Neural progenitor cell (in vitro differentiated cells): ENCODE measurements around the gene FTSJ3. TPM values are rescaled to one million over a fixed set of nuclear protein-coding genes. Genes with fewer than 3 reads are reported as not detected.

Experiments used
- DNase-seq: peaks from one replicate; pipeline ENCODE4 v3.0.0-alpha.2; 2016; ENCODE audit warnings: low spot score
- H2AFZ ChIP-seq: fragments of 200-600 bp; sonication (generic); replicated peaks from 2 replicates; pipeline ENCODE4 v1.6.1; 2016; ENCODE audit warnings: antibody characterized with exemption
- H3F3A ChIP-seq: fragments of 200-600 bp; sonication (generic); 2 replicates; pipeline ENCODE4 v1.6.1; 2016; ENCODE audit warnings: antibody characterized with exemption, low read depth
- H3K27ac ChIP-seq: fragments of 200-600 bp; sonication (generic); 2 replicates; pipeline ENCODE4 v1.5.1; 2016; ENCODE audit warnings: mild to moderate bottlenecking
- H3K27me3 ChIP-seq: fragments of 200-600 bp; sonication (generic); 2 replicates; pipeline ENCODE4 v1.6.1; 2016; ENCODE audit warnings: mild to moderate bottlenecking, moderate library complexity
- H3K36me3 ChIP-seq: fragments of 200-600 bp; sonication (generic); 2 replicates; pipeline ENCODE4 v1.5.1; 2016
- H3K4me1 ChIP-seq: fragments of 200-600 bp; sonication (generic); 2 replicates; pipeline ENCODE4 v1.6.1; 2016; ENCODE audit warnings: mixed run types
- H3K4me2 ChIP-seq: fragments of 200-600 bp; sonication (generic); 2 replicates; pipeline ENCODE4 v1.6.1; 2016
- H3K4me3 ChIP-seq: fragments of 200-600 bp; sonication (generic); 2 replicates; pipeline ENCODE4 v1.5.1; 2016
- H3K79me2 ChIP-seq: fragments of 200-600 bp; sonication (generic); 2 replicates; pipeline ENCODE4 v1.6.1; 2016; ENCODE audit warnings: low read depth
- H3K9ac ChIP-seq: fragments of 200-600 bp; sonication (generic); 2 replicates; pipeline ENCODE4 v1.6.1; 2016
- H3K9me3 ChIP-seq: fragments of 200-600 bp; sonication (generic); 2 replicates; pipeline ENCODE4 v1.5.1; 2016; ENCODE audit warnings: low read depth
- H4K20me1 ChIP-seq: fragments of 200-600 bp; sonication (generic); 2 replicates; pipeline ENCODE4 v1.6.1; 2016; ENCODE audit warnings: low read depth
- H3K27ac Mint-ChIP-seq: 3 replicates; pipeline ENCODE4 v1.8.0; 2021; ENCODE audit warnings: mixed read lengths
- H3K27me3 Mint-ChIP-seq: 2 replicates; pipeline ENCODE4 v1.8.0; 2022; ENCODE audit warnings: low read depth, mild to moderate bottlenecking, inconsistent platforms, moderate library complexity, mixed read lengths; ENCODE audit not compliant: insufficient read depth
- H3K36me3 Mint-ChIP-seq: 3 replicates; pipeline ENCODE4 v1.8.0; 2021; ENCODE audit warnings: mixed read lengths
- H3K4me1 Mint-ChIP-seq: 3 replicates; pipeline ENCODE4 v1.8.0; 2021; ENCODE audit warnings: mixed read lengths
- H3K4me3 Mint-ChIP-seq: 3 replicates; pipeline ENCODE4 v1.8.0; 2021; ENCODE audit warnings: mild to moderate bottlenecking, moderate library complexity, mixed read lengths
- H3K9me3 Mint-ChIP-seq: 3 replicates; pipeline ENCODE4 v1.8.0; 2020; ENCODE audit warnings: mixed read lengths
- EZH2 ChIP-seq: fragments of 200-600 bp; sonication (generic); IDR thresholded peaks from 2 replicates; pipeline ENCODE4 v1.6.1; 2017; ENCODE audit warnings: antibody characterized with exemption, mild to moderate bottlenecking, moderate library complexity
- EZH2phosphoT487 ChIP-seq: fragments of 200-600 bp; sonication (generic); IDR thresholded peaks from 2 replicates; pipeline ENCODE4 v1.6.1; 2017; ENCODE audit warnings: antibody characterized with exemption
- total RNA-seq: library from RNA; depleted of rRNA; stranded (reverse); fragments of >200 nt; gene quantifications from 2 replicates; pipeline ENCODE4 v1.2.3, GENCODE V29; 2015; ENCODE audit warnings: low replicate concordance
- TF ChIP-seq, protein P1 (sequence below): fragments of 200-600 bp; sonication (generic); IDR thresholded peaks from 2 replicates; pipeline ENCODE4 v1.5.1; 2017; ENCODE audit warnings: antibody characterized with exemption, mild to moderate bottlenecking

Gene FTSJ3
- total RNA-seq, 1 donor from 2014 or later = 21.8 TPM

DNA sequence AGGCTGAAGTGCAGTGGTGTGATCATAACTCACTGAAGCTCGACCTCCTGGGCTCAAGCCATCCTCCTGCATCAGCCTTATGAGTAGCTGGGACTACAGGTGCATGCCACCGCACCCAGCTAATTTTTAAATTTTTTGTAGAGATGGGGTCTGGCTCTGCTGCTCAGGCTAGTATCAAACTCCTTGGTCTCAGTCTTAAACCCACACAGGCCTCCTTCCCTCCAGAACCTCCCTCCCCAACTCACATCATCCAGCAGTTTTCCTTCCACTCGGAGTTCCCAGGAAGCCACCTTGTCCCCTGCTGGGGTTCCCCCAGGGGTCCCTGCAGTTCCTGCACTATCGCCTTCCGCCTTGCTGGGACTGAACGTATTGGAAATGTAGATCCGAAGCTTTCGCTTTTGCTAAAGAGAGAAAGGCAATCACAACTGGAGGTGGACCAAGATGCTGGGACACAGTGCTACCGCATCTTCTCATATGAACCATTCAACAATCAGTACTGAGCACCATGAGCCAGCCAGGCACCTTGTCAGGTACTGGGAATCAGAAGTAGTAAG is 7.8 kb upstream of the FTSJ3 start:
- H3K36me3 Mint-ChIP-seq = peaks cover 26% of the 10 kb centered on the region
- TF ChIP-seq EZH2phosphoT487 (no peak), EZH2 (no peak)
- TF ChIP-seq, protein P1, sequence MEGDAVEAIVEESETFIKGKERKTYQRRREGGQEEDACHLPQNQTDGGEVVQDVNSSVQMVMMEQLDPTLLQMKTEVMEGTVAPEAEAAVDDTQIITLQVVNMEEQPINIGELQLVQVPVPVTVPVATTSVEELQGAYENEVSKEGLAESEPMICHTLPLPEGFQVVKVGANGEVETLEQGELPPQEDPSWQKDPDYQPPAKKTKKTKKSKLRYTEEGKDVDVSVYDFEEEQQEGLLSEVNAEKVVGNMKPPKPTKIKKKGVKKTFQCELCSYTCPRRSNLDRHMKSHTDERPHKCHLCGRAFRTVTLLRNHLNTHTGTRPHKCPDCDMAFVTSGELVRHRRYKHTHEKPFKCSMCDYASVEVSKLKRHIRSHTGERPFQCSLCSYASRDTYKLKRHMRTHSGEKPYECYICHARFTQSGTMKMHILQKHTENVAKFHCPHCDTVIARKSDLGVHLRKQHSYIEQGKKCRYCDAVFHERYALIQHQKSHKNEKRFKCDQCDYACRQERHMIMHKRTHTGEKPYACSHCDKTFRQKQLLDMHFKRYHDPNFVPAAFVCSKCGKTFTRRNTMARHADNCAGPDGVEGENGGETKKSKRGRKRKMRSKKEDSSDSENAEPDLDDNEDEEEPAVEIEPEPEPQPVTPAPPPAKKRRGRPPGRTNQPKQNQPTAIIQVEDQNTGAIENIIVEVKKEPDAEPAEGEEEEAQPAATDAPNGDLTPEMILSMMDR = no peak

DNA sequence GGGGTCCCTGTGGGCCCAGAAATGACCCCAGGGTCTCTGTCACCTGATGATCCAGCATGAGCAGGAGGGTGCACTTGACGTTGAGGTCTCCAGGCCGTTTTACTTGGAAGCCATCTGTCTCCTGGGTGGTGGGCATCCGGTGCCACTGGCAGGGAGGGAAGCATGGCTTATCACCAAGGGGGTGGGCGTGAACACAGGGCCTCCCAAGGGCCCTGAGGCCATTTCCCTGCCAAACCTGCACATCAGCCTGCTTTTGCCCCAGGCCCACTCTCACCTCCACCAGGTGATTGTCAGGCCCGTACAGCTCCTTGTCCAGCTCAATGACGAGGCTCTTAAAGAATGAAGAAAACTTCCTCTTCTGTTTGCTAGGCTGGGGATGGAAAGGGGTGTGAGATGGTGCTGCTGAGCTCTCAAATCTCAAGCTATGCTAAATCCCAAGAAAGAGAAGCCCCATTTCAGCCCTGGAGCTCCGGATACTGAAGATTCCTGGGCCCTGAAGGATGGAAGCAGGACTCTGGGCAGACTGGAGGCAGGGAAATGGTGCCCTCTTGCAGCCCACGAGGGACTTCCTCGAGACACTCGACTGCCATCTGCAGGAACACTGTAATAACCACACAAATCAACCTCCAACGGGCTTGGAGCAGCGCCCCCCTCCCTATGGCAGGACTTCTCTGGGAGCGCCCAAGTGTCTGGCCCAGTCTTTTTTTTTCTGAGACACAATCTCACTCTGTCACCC is 7.1 kb upstream of the FTSJ3 start:
- peaks cover 12% of the 10 kb centered on the region for H3K4me1 ChIP-seq
- no peaks in the 10 kb centered on the region for H3K9me3 ChIP-seq
- H3K27me3 ChIP-seq = no peaks in the 10 kb centered on the region
- H3K4me2 ChIP-seq = no peak overlapping the region
- H3F3A ChIP-seq = peaks cover 32% of the 10 kb centered on the region
- peaks cover 3% of the 10 kb centered on the region for H3K36me3 ChIP-seq
- H4K20me1 ChIP-seq = peaks cover 10% of the 10 kb centered on the region
- Mint-ChIP-seq H3K27ac (no peak overlapping the region), H3K27me3 (peaks cover 5% of the 10 kb centered on the region), H3K36me3 (peaks cover 32% of the 10 kb centered on the region), H3K4me3 (no peak overlapping the region), H3K4me1 (peaks cover 13% of the 10 kb centered on the region), H3K9me3 (no peaks in the 10 kb centered on the region)
- TF ChIP-seq EZH2 = no peak
- TF ChIP-seq, protein P1 = peak; percentile 64
- TF ChIP-seq EZH2phosphoT487 = no peak
- H3K27ac ChIP-seq = no peak overlapping the region
- H3K4me3 ChIP-seq = no peak overlapping the region
- H3K9ac ChIP-seq = no peak overlapping the region
- H2AFZ ChIP-seq = no peak overlapping the region
- peaks cover 25% of the 10 kb centered on the region for H3K79me2 ChIP-seq
- DNase-seq = peak; percentile 82

More for the DNA sequence above, 7.8 kb upstream of the FTSJ3 start:
- H3K9ac ChIP-seq = no peak overlapping the region
- H3K4me1 Mint-ChIP-seq = peaks cover 12% of the 10 kb centered on the region
- peaks cover 34% of the 10 kb centered on the region for H3F3A ChIP-seq
- no peak overlapping the region for H3K27ac ChIP-seq
- H3K79me2 ChIP-seq = peaks cover 30% of the 10 kb centered on the region
- H3K4me3 Mint-ChIP-seq = no peak overlapping the region
- no peak for DNase-seq
- H3K36me3 ChIP-seq = no peaks in the 10 kb centered on the region
- H3K4me3 ChIP-seq = no peak overlapping the region
- no peaks in the 10 kb centered on the region for H3K9me3 Mint-ChIP-seq
- H3K27ac Mint-ChIP-seq = no peak overlapping the region
- no peaks in the 10 kb centered on the region for H3K27me3 ChIP-seq
- no peak overlapping the region for H3K4me2 ChIP-seq
- peaks cover 14% of the 10 kb centered on the region for H3K4me1 ChIP-seq
- H2AFZ ChIP-seq = no peak overlapping the region
- H4K20me1 ChIP-seq = peaks cover 13% of the 10 kb centered on the region
- peaks cover 5% of the 10 kb centered on the region for H3K27me3 Mint-ChIP-seq
- H3K9me3 ChIP-seq = no peaks in the 10 kb centered on the region

DNA sequence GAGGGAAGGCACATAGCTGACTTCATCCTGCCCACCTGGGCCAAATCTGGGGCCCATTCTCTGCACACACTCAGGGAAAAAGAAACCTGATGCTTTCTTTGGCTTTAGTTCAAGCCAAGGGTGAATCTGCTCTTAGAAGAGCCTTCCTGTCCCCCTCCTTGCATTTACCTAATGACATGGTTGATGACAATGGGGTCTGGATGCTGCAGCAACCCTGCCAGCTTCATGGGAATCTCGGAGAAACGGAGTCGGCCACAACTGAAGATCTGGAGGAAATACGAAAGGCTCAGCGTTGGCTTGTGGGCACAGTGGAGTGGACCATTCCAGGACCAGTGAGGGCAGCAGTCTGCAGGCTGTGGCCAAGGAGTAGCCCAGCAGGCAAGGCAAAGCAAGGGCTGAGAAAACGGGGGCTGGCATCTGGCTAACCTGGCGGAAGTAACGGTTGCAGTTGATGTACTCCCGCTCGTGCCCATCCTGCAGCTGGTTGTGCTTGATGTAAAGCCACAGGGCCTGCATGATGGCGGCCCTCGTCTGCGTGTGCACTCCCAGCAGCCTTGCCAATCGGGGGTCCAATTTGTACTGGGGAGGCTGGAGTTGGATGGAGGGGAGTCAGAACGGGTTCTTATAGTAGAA is 6.4 kb upstream of the FTSJ3 start:
- Histone ChIP-seq H3K36me3 (peaks cover 5% of the 10 kb centered on the region), H3K4me3 (no peak overlapping the region), H3K9ac (no peak overlapping the region), H3F3A (peaks cover 25% of the 10 kb centered on the region), H3K4me1 (peaks cover 5% of the 10 kb centered on the region), H3K4me2 (no peak overlapping the region), H3K27me3 (no peaks in the 10 kb centered on the region), H2AFZ (no peak overlapping the region), H3K27ac (no peak overlapping the region), H4K20me1 (peaks cover 10% of the 10 kb centered on the region), H3K79me2 (peaks cover 25% of the 10 kb centered on the region), H3K9me3 (no peaks in the 10 kb centered on the region)
- Mint-ChIP-seq H3K4me3 (peak overlapping the region; percentile 24), H3K27ac (no peak overlapping the region), H3K27me3 (peaks cover 5% of the 10 kb centered on the region), H3K36me3 (peaks cover 33% of the 10 kb centered on the region), H3K4me1 (peaks cover 11% of the 10 kb centered on the region), H3K9me3 (no peaks in the 10 kb centered on the region)
- DNase-seq = no peak
- TF ChIP-seq EZH2phosphoT487 = no peak
- TF ChIP-seq, protein P1 = no peak
- no peak for TF ChIP-seq EZH2
